HPDE6-E6E7 (cell line): ENCODE results near the gene HS2ST1.
"Not testable (repeated sequence)": the region's sequence is repeated elsewhere in the genome, so short reads cannot be mapped to it uniquely, and the experiment has no call there.

Source experiments
- DNase-seq: peaks from one replicate; pipeline ENCODE4 v3.0.0; 2011; ENCODE audit warnings: missing footprints; ENCODE audit errors: extremely low spot score

HS2ST1 gene

DNA sequence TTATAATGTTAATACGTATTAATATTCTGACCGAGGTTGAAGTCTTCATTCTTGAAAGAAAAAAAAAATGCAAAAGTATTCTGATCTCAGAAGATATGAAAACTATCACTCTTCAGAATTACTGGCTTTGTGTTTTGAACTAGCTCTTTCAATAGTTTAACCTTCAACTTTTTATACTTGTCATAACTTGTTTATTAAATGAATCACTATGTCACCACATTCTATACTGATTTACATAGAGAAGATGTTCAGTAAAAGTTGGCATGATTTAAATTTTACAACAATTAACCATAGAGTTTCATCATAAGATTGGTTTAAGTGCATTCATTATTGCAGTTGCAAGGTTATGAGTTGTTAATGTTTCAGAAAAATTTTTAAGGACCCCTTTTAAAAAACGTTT lies 57.3 kb downstream of the HS2ST1 start:
- DNase-seq = peak; percentile 11

- no peak for DNase-seq
Observed at GRCh38 chr1:86972262-86972661, 57.8 kb downstream of the HS2ST1 start.

DNA sequence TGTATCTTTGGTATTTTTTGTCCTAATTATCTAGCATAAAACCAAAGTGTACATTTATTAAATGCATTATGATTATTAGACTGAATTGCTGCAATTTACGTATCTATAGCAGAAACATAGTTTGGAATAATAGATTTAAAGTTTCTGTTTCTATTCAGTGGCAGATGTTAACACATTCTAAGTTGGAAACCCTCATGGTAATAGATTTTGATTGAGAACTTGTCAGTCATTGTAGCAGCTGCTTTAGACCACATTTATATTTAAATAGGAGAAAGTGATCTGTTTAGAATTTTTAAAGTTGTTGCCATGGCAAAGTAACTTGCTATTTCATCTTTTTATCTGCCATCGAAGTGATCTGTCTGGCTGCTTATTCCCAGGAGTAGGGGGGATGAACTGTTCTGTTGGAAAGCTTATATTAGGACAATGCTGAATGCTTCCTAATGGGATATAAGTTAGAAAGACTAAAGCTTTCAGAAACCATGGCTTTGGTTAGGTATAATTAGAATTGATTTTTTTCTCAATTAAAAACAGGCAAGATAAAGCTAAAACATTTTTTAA lies 61.6 kb downstream of the HS2ST1 start:
- no peak for DNase-seq

DNA sequence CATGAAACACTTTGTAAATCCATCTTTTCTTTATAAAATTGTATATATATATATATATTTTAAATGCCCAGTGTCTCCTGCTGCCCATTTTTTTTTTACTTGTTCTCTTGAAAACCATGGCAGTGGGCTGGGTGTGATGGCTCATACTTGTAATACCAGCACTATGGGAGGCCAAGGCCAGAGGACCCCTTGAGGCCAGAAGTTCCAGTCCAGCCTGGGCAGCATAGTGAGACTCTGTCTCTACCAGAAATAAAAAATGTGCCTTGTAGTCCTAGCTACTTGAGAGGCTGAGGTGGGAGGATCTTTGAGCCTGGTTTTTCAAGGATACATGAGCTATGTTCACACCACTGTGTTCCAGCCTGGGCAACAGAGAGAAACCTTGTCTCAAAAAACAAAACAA lies 62.2 kb downstream of the HS2ST1 start:
- no peak for DNase-seq

DNA sequence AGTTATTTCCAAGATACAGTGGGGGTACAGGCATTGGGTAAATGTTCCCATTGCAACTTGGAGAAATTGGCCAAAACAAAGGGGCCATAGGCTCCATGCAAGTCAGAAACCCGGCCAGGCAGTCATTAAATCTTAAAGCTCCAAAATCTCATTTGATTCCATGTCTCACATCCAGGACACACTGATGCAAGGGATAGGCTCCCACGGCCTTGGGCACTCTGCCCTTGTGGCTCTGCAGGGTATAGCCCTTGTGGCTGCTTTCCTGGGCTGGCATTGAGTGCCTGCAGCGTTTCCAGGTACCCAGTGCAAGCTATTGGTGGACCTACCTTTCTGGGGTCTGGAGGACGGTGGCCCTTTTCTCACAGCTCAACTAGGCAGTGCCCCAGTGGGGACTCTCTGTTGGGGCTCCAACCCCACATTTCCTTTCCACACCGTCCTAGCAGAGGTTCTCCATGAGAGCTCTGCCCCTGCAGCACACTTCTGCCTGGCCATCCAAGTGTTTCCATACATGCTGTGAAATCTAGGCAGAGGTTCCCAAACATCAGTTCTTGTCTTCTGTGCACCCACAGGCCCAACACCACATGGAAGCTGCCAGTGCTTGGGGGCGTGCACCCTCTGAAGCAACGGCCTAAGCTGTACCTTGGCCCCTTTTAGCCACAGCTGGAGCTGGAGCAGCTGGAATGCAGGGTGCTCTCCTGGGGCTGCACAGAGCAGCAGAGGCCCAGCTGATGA lies 67.2 kb downstream of the HS2ST1 start:
- DNase-seq = no peak

DNA sequence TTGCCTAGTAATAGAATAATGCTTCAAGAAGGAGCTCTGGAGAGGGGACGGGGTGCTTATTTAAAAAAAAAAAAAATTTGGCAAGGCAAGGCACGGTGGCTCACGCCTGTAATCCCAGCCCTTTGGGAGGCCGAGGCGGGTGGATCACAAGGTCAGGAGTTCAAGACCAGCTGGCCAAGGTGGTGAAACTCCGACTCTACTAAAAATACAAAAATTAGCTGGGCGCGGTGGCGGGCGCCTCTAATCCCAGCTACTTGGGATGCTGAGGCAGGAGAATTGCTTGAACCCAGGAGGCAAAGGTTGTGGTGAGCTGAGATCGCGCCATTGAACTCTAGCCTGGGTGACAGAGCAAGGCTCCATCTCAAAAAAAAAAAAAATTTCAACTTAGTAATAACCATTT lies 69.2 kb downstream of the HS2ST1 start:
- not testable (repeated sequence) for DNase-seq

GRCh38 chr1:86987446-86987845 lies 73.0 kb downstream of the HS2ST1 start:
- no peak for DNase-seq

- DNase-seq = no peak
Observed at GRCh38 chr1:86988835-86989234, 74.4 kb downstream of the HS2ST1 start.

DNA sequence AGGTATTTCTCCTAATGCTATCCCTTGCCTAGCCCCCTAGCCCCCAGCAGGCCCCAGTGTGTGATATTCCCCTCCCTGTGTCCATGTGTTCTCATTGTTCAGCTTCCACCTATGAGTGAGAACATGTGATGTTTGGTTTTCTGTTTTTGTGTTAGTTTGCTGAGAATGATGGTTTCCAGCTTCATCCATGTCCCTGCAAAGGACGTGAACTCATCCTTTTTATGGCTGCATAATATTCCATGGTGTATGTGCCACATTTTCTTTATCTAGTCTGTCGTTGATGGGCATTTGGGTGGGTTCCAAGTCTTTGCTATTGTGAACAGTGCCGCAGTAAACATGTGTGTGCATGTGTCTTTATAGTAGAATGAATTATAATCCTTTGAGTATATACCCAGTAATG lies 75.3 kb downstream of the HS2ST1 start:
- DNase-seq = not testable (repeated sequence)

DNA sequence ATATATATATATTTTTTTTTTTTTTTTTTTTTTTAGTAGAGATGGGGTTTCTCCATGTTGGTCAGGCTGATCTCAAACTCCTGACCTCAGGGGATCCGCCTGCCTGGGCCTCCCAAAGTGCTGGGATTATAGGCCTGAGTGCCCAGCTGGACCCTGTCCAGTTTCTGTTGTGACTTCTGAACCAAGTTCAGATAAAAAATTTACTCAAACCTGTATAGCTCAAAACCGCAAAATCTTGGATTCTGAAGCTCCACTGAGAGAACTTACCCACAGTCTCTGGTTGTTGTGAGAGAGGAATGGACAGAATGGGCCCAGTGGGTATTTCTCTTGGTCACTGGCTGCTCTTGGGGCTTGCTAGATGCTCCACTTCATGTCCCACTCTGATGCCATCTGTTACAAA lies 76.4 kb downstream of the HS2ST1 start:
- DNase-seq = no peak

DNA sequence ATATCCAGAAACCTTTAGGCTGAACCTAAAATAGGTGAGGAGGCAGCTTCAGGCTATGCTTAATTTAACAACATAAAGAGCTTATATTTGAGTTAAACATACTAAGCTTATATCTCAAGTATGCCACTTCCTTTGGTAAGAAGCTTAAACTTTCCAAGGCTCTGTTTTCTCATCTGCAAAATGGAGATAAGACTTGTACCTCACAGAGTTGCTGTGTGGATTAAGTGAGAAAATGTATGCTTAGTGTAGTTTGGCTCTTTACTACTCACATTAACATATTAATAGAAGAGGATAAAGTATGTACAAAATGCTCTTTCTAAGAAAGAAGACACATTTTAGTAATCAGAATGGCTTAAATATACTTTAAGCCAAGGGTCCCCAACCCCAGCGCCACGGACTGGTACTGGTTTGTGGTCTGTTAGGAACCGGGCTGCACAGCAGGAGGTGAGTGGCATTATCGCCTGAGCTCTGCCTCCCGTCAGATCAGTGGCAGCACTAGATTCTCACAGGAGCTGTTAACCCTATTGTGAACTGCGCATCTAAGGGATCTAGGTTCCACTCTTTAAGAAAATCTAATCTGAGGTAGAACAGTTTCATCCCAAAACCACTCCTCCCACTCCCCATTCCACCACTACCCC lies 77.2 kb downstream of the HS2ST1 start:
- no peak for DNase-seq

GRCh38 chr1:86992861-86993260 lies 78.4 kb downstream of the HS2ST1 start:
- DNase-seq = no peak

GRCh38 chr1:86993269-86993985 lies 79.0 kb downstream of the HS2ST1 start:
- DNase-seq = no peak

DNA sequence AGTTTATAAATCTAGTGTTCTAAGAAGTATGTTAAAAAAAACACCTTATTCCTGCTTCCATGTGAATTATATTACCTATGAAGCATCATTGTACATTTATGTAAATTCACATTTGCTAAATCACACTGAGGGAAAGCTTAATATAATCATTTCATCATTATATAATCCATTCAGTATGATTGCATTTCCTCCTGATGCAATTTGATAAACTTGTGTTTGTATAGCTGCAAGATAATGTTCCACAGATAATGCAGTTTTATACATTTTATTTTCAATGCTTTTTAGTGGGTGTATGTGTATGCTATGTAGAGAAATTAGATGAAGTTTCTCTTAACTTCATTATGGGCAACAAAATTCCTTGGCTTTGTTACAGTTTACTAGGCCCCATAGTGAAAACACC lies 79.6 kb downstream of the HS2ST1 start:
- DNase-seq = no peak

DNA sequence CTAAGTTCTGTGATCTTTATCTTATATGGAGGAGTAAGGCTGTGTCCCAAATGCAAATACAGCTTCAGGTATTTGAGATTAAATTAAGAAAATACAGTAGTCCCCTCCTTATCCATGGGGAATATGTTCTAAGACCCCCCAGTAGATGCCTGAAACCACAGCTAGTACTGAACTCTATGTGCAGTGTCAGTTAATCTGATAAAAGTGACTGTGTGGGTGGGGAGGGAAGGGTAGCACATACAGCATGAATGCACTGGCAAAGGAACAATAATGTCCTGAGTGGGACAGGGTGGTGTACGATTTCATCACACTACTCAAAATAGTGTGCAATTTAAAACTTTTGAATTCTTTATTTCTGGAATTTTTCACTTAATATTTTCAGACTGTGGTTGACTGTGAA lies 83.1 kb downstream of the HS2ST1 start:
- no peak for DNase-seq

DNA sequence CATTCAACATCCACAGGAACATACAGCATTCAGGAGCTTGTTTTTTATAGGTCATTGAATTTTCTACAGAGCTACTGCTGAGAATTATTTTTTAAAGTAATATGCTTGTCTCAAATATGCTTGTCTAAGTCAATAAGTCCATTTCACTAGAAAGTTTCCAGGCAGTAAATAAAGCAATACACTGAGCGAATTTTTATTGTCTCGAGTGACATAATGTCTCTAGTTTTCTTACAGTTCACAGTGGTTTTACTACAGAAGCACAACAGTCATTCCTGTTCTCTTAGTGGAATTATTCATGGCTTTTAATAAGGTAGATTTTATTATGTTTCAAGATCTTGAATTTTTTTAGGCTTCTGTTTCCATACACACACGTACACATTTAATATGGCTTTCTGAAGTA lies 83.8 kb downstream of the HS2ST1 start:
- no peak for DNase-seq

DNA sequence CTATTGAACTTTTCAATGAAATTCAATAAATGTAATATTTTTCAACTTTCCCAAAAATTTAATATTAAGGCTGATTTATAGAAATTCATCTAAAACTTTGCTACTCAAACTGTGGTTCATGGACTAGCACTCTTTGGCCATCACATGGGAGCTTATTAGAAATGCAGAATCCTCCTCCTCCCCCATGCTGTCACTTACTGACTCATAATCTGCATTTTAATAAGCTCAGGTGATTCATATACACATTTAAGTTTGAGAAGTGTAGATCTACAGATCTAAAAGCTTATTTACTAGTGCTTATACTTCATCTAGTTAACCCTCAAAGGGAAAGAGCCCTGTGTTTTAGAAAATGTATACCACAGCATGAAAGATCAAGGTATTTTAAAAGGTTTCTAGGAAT lies 84.3 kb downstream of the HS2ST1 start:
- DNase-seq = no peak

DNA sequence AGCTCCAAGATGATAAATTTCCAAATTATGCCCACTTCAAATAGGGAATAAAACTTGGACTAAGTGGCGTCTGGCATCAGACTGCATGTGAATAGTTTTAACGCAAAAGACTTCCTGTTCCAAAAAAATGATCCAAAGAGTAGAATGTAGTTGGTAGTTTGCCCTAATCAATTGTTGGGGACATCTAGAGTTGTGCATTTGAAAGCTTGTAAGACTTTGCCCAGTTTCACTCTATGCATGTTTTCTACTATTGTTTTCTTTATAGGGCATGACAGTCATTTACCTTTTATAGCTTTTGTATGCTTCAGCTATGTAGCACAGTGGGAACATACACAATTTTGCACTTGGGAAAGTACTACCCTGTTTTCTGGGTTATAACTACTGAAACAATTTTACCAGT lies 86.0 kb downstream of the HS2ST1 start:
- no peak for DNase-seq

- DNase-seq = no peak
Observed at GRCh38 chr1:87004857-87005256, 90.4 kb downstream of the HS2ST1 start.

DNA sequence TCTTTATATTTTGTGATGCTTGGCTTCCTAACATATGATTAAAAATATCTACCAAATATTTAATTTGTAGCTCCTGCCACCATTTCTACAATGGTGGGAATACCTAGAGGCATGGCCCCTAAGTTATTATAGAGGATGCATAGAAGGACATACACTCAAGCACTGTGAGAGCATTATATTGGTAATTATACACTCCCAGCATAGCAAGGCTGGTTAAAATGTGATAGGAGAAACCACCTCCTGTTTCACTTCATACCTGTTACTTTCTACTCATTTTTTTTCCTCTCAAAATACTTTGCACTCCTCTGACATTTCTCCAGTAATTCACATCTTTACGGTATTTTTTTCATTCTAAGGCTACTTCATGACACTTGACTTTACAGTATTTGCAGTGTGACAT lies 92.9 kb downstream of the HS2ST1 start:
- no peak for DNase-seq

GRCh38 chr1:87013385-87013784 lies 99.0 kb downstream of the HS2ST1 start:
- not testable (repeated sequence) for DNase-seq

DNA sequence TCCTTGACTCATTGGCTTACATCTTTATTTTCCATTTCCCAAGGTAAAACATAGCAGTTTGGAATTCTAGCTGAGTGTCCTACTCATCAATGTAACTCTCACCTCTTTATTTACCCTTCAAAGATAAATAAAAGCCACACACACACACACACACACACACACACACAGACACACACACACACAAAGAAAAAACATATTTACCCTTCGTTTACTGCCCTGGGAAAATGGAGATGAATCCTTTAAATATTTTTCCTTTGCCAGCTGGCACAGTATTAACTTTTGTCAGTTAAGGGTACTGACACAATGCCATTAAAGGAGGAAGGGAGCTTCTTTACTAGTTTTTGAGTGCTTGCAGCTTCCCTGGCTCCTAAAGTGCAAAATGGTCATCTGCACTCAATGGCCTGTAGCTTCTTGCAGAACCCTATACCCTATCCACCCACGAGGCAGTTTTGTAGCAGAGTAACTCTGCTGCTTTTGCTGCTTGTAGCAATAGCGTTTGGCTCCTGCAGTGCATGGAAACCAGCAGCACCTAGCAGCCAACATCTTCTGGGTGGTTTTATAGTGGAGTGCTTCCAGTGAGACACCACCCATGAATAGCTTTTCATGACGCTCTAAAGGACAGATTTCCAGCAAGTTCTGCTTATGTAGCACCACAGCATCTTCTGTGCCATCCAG lies 103.7 kb downstream of the HS2ST1 start:
- DNase-seq = no peak
